ENCODE data around the gene GIMAP8. TPM values are rescaled to one million over a fixed set of nuclear protein-coding genes. Genes with fewer than 3 reads are reported as not detected.

GIMAP8 gene
- polyA plus RNA-seq, 1 of the 3 experiments (the other 2 are of a cell fraction) = not detected

DNA sequence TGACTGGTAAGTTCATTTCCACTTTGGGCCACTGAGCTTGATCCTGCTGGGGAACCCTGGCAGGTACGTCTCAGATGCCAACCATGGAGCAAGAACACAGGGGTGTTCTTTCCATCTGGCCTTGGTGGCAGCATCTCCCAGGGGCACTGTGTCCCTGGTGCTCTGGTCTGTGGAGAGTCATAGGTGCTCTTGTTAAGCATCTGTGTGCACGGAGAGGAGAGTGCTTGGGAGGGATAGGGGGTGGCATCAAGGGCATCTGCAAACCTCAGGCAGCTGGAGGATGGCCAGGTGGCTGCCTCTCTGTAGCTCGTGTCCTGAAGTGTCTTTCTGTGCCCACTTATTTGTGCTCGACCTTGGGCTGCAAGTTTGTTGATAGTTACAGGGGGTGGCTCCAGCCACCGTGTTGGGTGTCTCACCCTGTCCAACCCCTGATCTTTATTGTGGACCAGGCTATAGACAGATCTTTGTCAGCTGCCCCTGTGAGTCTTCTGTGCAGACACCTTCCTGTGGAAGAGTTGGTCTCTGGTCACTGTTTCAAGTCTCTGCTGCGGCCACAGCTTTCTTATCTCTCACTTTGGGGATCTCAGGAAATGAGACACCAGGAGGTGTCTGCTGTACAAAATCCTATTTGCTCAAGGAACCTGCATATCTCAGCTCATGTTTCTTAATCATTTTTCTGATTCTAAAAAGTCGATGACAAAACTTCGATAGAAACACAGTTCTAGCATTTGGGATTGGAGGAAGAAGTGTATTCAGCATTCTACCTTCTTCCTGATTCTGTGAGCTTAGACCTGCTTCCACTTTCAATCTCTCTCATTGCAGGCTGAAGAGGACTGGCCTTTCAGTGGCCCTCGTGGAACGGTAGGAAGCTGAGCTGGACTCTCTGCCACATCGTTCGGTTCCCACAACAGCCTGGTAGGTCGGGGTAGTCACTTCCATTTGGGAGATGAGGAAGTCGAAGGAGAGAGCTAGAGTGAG lies 17.2 kb upstream of the GIMAP8 start:
- ChIA-PET POLR2A (no interaction called here), CTCF (interaction anchor here (0.6 to 5.0 kb wide), 8 partner anchors 9 to 1275 kb away, joined by 3 to 20 read pairs (median 4); no protein-coding TSS in a partner anchor)
- TF ChIP-seq MEF2A (IDR thresholded peaks at IDR 0.05; ENCODE audit: borderline replicate concordance, low read depth) = no peak
- TF ChIP-seq SMC3 (IDR thresholded peaks at IDR 0.05; ENCODE audit: low read depth, low read length) = no peak
- TF ChIP-seq, protein P1, sequence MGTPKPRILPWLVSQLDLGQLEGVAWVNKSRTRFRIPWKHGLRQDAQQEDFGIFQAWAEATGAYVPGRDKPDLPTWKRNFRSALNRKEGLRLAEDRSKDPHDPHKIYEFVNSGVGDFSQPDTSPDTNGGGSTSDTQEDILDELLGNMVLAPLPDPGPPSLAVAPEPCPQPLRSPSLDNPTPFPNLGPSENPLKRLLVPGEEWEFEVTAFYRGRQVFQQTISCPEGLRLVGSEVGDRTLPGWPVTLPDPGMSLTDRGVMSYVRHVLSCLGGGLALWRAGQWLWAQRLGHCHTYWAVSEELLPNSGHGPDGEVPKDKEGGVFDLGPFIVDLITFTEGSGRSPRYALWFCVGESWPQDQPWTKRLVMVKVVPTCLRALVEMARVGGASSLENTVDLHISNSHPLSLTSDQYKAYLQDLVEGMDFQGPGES (IDR thresholded peaks at IDR 0.05; ENCODE audit: low read depth, low read length) = no peak
- no peak for TF ChIP-seq GABPA (IDR thresholded peaks at IDR 0.05; ENCODE audit: low read depth)
- no peak for TF ChIP-seq REST (IDR thresholded peaks at IDR 0.05; ENCODE audit: low read depth, low read length)
- no peak for TF ChIP-seq FOXM1 (IDR thresholded peaks at IDR 0.05; ENCODE audit: low read depth)
- no peak for TF ChIP-seq RAD21 (IDR thresholded peaks at IDR 0.05; ENCODE audit: low read length)
- TF ChIP-seq TAF1 (IDR thresholded peaks at IDR 0.05; ENCODE audit: borderline replicate concordance, low read depth, low read length) = no peak
- TF ChIP-seq FOXJ3 (CRISPR knock-in tag; IDR thresholded peaks at IDR 0.05) = no peak
- TF ChIP-seq TEAD4 (IDR thresholded peaks at IDR 0.05; ENCODE audit: borderline replicate concordance, insufficient read depth) = no peak
- TF ChIP-seq ZBTB33 (IDR thresholded peaks at IDR 0.05; ENCODE audit: borderline replicate concordance, low read depth) = no peak
- no peak for TF ChIP-seq TCF12 (IDR thresholded peaks at IDR 0.05)
- TF ChIP-seq, protein P2, sequence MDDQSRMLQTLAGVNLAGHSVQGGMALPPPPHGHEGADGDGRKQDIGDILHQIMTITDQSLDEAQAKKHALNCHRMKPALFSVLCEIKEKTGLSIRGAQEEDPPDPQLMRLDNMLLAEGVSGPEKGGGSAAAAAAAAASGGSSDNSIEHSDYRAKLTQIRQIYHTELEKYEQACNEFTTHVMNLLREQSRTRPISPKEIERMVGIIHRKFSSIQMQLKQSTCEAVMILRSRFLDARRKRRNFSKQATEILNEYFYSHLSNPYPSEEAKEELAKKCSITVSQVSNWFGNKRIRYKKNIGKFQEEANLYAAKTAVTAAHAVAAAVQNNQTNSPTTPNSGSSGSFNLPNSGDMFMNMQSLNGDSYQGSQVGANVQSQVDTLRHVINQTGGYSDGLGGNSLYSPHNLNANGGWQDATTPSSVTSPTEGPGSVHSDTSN (IDR thresholded peaks at IDR 0.05) = no peak
- TF ChIP-seq MXI1 (IDR thresholded peaks at IDR 0.05; ENCODE audit: low read depth, low read length) = no peak
- TF ChIP-seq RCOR1 (IDR thresholded peaks at IDR 0.05; ENCODE audit: low read length) = no peak
- H3K9ac ChIP-seq = no peak overlapping the region
- no peaks in the 10 kb centered on the region for H3K36me3 ChIP-seq (replicated peaks in 1 of 2; ENCODE audit: control insufficient read depth in 1 of 2, insufficient read depth in 2 of 2, low read length in 1 of 2)
- 10% methylated on average over 13 of the region's 14 CpGs for WGBS (ENCODE audit: low lambda C conversion rate)
- DNase-seq = no peak
- H3K9me3 ChIP-seq = no peaks in the 10 kb centered on the region
- no peak overlapping the region for H3K4me3 ChIP-seq (ENCODE audit: low read depth in 2 of 2, low read length in 1 of 2)
- no peaks in the 10 kb centered on the region for H4K20me1 ChIP-seq (ENCODE audit: insufficient read depth)
- peaks cover 0 to 11% of the 10 kb centered on the region in 2 experiments; a peak in 2 of 4 replicates for H3K4me1 ChIP-seq (ENCODE audit: control insufficient read depth in 1 of 2, insufficient read depth in 2 of 2, low read depth in 1 of 2, low read length in 1 of 2)
- H3F3A ChIP-seq (replicated peaks; ENCODE audit: insufficient read depth) = no peaks in the 10 kb centered on the region
- H3K27ac ChIP-seq (ENCODE audit: low read depth in 2 of 2, low read length in 1 of 2) = no peak overlapping the region
- H2AFZ ChIP-seq (ENCODE audit: low read depth) = no peak overlapping the region
- peaks cover 19% of the 10 kb centered on the region for H3K27me3 ChIP-seq (ENCODE audit: insufficient read depth)
- no peaks in the 10 kb centered on the region for H3K79me2 ChIP-seq (ENCODE audit: insufficient read depth)
- no peak overlapping the region for H3K4me2 ChIP-seq
- H3K9me2 ChIP-seq = no peaks in the 10 kb centered on the region
